HCT116 (cell line): Measurements from ENCODE around the gene IGSF23. TPM values are rescaled to one million over a fixed set of nuclear protein-coding genes. Genes with fewer than 3 reads are reported as not detected.

Source experiments
- ATAC-seq: fragments of 200-7000 bp; cut with Tn5 transposase; 2 replicates; pipeline ENCODE4 v1.9.1; 2020; ENCODE audit warnings: mild to moderate bottlenecking, moderate library complexity
- BruUV-seq: library from RNA; stranded (reverse); fragments of 400-500 nt; replicated peaks from 2 replicates; lab custom pipeline; 2021; lab: Mats Ljungman, UMichigan
- CTCF ChIA-PET: fragments of 300-600 bp; sonication (Branson Sonifier 250); formaldehyde crosslinking; loops from one replicate; lab custom pipeline; 2021; ENCODE audit warnings: antibody characterized with exemption; lab: Charles Lee
- POLR2A ChIA-PET: fragments of 300-600, 350-600 bp; sonication (Branson Sonifier 250); formaldehyde crosslinking; loops from one replicate; lab custom pipeline; 2021; ENCODE audit warnings: antibody characterized with exemption; lab: Charles Lee
- RAD21 ChIA-PET, 2 experiments: fragments of 300-600 bp; sonication (Branson Sonifier 250); formaldehyde crosslinking; loops; one replicate each; lab custom pipeline; 2023; ENCODE audit warnings: low total read pairs in 2 of 2; ENCODE audit not compliant: uncharacterized antibody in 2 of 2, unreplicated experiment in 2 of 2, low non-redundant PET in 1 of 2; lab: Charles Lee
- DNase-seq: peaks from one replicate; pipeline ENCODE4 v3.0.0-alpha.2; 2010; ENCODE audit warnings: low read depth, low spot score
- H2AFZ ChIP-seq: fragments of 200-600 bp; shearing (Covaris generic), sonication (generic); 2 replicates; pipeline ENCODE4 v1.6.1; 2017; ENCODE audit warnings: low read depth, mixed run types, mixed read lengths, antibody characterized with exemption, low read length; ENCODE audit not compliant: poor library complexity, severe bottlenecking
- H3K27ac ChIP-seq: 2 replicates; pipeline ENCODE4 v1.5.1; 2012; ENCODE audit warnings: low read depth, low read length
- H3K27me3 ChIP-seq: fragments of 200-600 bp; sonication (generic); 2 replicates; pipeline ENCODE4 v1.6.1; 2016; ENCODE audit warnings: mixed run types, low read length, mixed read lengths; ENCODE audit not compliant: insufficient read depth
- H3K36me3 ChIP-seq, 2 experiments: fragments of 200-500 bp in 1 of 2; fragments of 200-600 bp in 1 of 2; sonication (Bioruptor generic) in 1 of 2; sonication (generic) in 1 of 2; 2 replicates each; pipeline versions ENCODE4 v1.5.1 to v1.6.1; 2014 to 2016; ENCODE audit warnings: low read length in 2 of 2, inconsistent platforms in 1 of 2, mixed read lengths in 1 of 2, mixed run types in 1 of 2; ENCODE audit not compliant: insufficient read depth in 2 of 2, control insufficient read depth in 1 of 2
- H3K4me1 ChIP-seq, 2 experiments: fragments of 200-600 bp in 1 of 2; sonication (generic) in 1 of 2; 2 replicates each; pipeline versions ENCODE4 v1.5.1 to v1.6.1; 2012 to 2017; ENCODE audit warnings: low read length in 2 of 2, inconsistent platforms in 1 of 2, mild to moderate bottlenecking in 1 of 2, mixed read lengths in 1 of 2, mixed run types in 1 of 2, moderate library complexity in 1 of 2; ENCODE audit not compliant: insufficient read depth in 2 of 2, control insufficient read depth in 1 of 2
- H3K4me2 ChIP-seq: fragments of 200-600 bp; sonication (generic); 2 replicates; pipeline ENCODE4 v1.6.1; 2017; ENCODE audit warnings: mixed run types, low read length, mixed read lengths
- H3K4me3 ChIP-seq, 2 experiments: fragments of 200-600 bp in 1 of 2; sonication (generic) in 1 of 2; replicated peaks in 1 of 2; 2 replicates each; pipeline ENCODE4 v1.5.1; 2011 to 2016; ENCODE audit warnings: low read length in 2 of 2, control low read depth in 1 of 2, low read depth in 1 of 2, mild to moderate bottlenecking in 1 of 2, mixed read lengths in 1 of 2, mixed run types in 1 of 2
- H3K79me2 ChIP-seq: fragments of 200-600 bp; sonication (generic); 2 replicates; pipeline ENCODE4 v1.6.1; 2017; ENCODE audit warnings: mild to moderate bottlenecking, mixed run types, low read length, moderate library complexity, mixed read lengths; ENCODE audit not compliant: insufficient read depth
- H3K9ac ChIP-seq: fragments of 200-600 bp; sonication (generic); 2 replicates; pipeline ENCODE4 v1.6.1; 2016; ENCODE audit warnings: low read length, mixed read lengths
- H3K9me2 ChIP-seq: fragments of 200-600 bp; sonication (generic), shearing (Covaris generic); 2 replicates; pipeline ENCODE4 v1.6.1; 2017; ENCODE audit warnings: mixed run types, mild to moderate bottlenecking, moderate library complexity; ENCODE audit not compliant: insufficient read depth
- H3K9me3 ChIP-seq, 2 experiments: fragments of 200-500 bp in 1 of 2; fragments of 200-600 bp in 1 of 2; sonication (Bioruptor generic) in 1 of 2; sonication (generic) in 1 of 2; 2 replicates each; pipeline ENCODE4 v1.6.1; 2014 to 2017; ENCODE audit warnings: low read length in 2 of 2, mixed read lengths in 2 of 2, inconsistent platforms in 1 of 2, low read depth in 1 of 2, mild to moderate bottlenecking in 1 of 2, mixed run types in 1 of 2, moderate library complexity in 1 of 2; ENCODE audit not compliant: control insufficient read depth in 1 of 2, insufficient read depth in 1 of 2
- H4K20me1 ChIP-seq: fragments of 200-600 bp; sonication (generic), shearing (Covaris generic); 2 replicates; pipeline ENCODE4 v1.6.1; 2017; ENCODE audit warnings: mixed run types, mild to moderate bottlenecking, moderate library complexity; ENCODE audit not compliant: insufficient read depth
- CBX3 ChIP-seq: IDR thresholded peaks from 2 replicates; pipeline ENCODE4 v1.6.1; 2012; ENCODE audit warnings: low read depth
- EGR1 ChIP-seq: IDR thresholded peaks from 2 replicates; pipeline ENCODE4 v1.6.1; 2012; ENCODE audit warnings: low read depth
- ELF1 ChIP-seq: IDR thresholded peaks from 2 replicates; pipeline ENCODE4 v1.6.1; 2012; ENCODE audit warnings: low read depth, borderline replicate concordance
- EZH2phosphoT487 ChIP-seq: fragments of 200-600 bp; IDR thresholded peaks from 2 replicates; pipeline ENCODE4 v1.6.1; 2018; ENCODE audit warnings: antibody characterized with exemption, borderline replicate concordance
- FOSL1 ChIP-seq: IDR thresholded peaks from 2 replicates; pipeline ENCODE4 v1.6.1; 2012; ENCODE audit warnings: low read depth
- POLR2A ChIP-seq: IDR thresholded peaks from 2 replicates; pipeline ENCODE4 v1.7.0; 2011; ENCODE audit warnings: borderline replicate concordance; ENCODE audit not compliant: insufficient read depth, insufficient read length; ENCODE audit errors: extremely low read depth
- POLR2AphosphoS5 ChIP-seq: IDR thresholded peaks from 2 replicates; pipeline ENCODE4 v1.6.1; 2011; ENCODE audit warnings: mild to moderate bottlenecking, low read depth, low read length, moderate library complexity
- SIN3A ChIP-seq: IDR thresholded peaks from 2 replicates; pipeline ENCODE4 v1.6.1; 2012; ENCODE audit warnings: low read depth
- SP1 ChIP-seq: IDR thresholded peaks from 2 replicates; pipeline ENCODE4 v1.6.1; 2012; ENCODE audit warnings: low read depth
- SRF ChIP-seq: IDR thresholded peaks from 2 replicates; pipeline ENCODE4 v1.6.1; 2012; ENCODE audit warnings: low read depth
- TCF7L2 ChIP-seq: IDR thresholded peaks from 2 replicates; pipeline ENCODE4 v1.7.0; 2011; ENCODE audit warnings: borderline replicate concordance, inconsistent platforms; ENCODE audit not compliant: insufficient read depth, insufficient read length; ENCODE audit errors: extremely low read depth
- intact Hi-C: fragments of 100-400 bp; cut with micrococcal nuclease; formaldehyde crosslinking; loops from 2 replicates; pipeline ENCODE4 v1.10.0; 2022
- total RNA-seq: library from RNA; stranded (reverse); gene quantifications from one replicate; pipeline ENCODE4 v1.2.1, GENCODE V29; 2021; ENCODE audit not compliant: unreplicated experiment
- TF ChIP-seq, protein P1 (sequence below): IDR thresholded peaks from 2 replicates; pipeline ENCODE4 v1.6.1; 2012
- TF ChIP-seq, protein P2 (sequence below): IDR thresholded peaks from 2 replicates; pipeline ENCODE4 v1.6.1; 2012; ENCODE audit warnings: low read depth

IGSF23 gene
- total RNA-seq, 1 experiment from 2014 or later: not detected

DNA sequence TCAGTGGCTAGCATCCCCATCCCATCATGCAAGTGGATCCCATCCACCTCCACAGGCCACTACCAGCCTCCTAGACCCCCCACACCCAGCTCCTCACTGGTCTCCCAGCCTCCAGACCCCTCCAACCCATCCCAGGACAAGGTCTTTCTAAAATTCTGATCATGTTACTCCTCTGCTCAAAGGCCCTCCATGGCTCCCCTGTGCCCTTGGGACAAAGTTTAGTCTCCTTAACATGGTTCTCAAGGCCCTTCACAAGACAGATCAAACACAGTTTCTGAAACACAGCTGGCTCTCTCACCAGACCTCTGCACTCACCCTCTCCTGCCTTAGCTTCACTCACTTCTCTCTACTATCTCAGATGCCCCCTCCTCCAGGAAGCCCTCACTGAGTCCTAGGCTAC lies 67.2 kb downstream of the IGSF23 start:
- H3K9me3 ChIP-seq: no peaks in the 10 kb centered on the region
- peaks cover 49 to 67% of the 10 kb centered on the region in 2 experiments for H3K4me1 ChIP-seq
- no peak for TF ChIP-seq TCF7L2
- no peak for TF ChIP-seq FOSL1
- TF ChIP-seq, protein P1, sequence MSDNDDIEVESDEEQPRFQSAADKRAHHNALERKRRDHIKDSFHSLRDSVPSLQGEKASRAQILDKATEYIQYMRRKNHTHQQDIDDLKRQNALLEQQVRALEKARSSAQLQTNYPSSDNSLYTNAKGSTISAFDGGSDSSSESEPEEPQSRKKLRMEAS: no peak
- no peak for TF ChIP-seq SRF
- TF ChIP-seq EGR1: no peak
- TF ChIP-seq POLR2A: no peak
- no peak for TF ChIP-seq CBX3
- no peak for TF ChIP-seq SIN3A
- no peak for TF ChIP-seq POLR2AphosphoS5
- no peak for TF ChIP-seq SP1
- TF ChIP-seq, protein P2, sequence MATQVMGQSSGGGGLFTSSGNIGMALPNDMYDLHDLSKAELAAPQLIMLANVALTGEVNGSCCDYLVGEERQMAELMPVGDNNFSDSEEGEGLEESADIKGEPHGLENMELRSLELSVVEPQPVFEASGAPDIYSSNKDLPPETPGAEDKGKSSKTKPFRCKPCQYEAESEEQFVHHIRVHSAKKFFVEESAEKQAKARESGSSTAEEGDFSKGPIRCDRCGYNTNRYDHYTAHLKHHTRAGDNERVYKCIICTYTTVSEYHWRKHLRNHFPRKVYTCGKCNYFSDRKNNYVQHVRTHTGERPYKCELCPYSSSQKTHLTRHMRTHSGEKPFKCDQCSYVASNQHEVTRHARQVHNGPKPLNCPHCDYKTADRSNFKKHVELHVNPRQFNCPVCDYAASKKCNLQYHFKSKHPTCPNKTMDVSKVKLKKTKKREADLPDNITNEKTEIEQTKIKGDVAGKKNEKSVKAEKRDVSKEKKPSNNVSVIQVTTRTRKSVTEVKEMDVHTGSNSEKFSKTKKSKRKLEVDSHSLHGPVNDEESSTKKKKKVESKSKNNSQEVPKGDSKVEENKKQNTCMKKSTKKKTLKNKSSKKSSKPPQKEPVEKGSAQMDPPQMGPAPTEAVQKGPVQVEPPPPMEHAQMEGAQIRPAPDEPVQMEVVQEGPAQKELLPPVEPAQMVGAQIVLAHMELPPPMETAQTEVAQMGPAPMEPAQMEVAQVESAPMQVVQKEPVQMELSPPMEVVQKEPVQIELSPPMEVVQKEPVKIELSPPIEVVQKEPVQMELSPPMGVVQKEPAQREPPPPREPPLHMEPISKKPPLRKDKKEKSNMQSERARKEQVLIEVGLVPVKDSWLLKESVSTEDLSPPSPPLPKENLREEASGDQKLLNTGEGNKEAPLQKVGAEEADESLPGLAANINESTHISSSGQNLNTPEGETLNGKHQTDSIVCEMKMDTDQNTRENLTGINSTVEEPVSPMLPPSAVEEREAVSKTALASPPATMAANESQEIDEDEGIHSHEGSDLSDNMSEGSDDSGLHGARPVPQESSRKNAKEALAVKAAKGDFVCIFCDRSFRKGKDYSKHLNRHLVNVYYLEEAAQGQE: no peak
- no peak for TF ChIP-seq ELF1
- TF ChIP-seq EZH2phosphoT487: no peak
- no peak for ATAC-seq
- H3K27ac ChIP-seq: no peak overlapping the region
- no peaks in the 10 kb centered on the region for H3K79me2 ChIP-seq
- H3K27me3 ChIP-seq: no peaks in the 10 kb centered on the region
- H3K4me3 ChIP-seq: no peak overlapping the region
- ChIA-PET POLR2A (no interaction called here), RAD21 (no interaction called here), CTCF (interaction anchor here (1.0 kb wide), 1 partner anchor 110 kb away, joined by 3 read pairs; no protein-coding TSS in a partner anchor)
- no peak overlapping the region for H2AFZ ChIP-seq
- BruUV-seq: no TSS peak
- H3K4me2 ChIP-seq: no peak overlapping the region
- no peaks in the 10 kb centered on the region for H4K20me1 ChIP-seq
- no peaks in the 10 kb centered on the region for H3K9me2 ChIP-seq
- H3K9ac ChIP-seq: no peak overlapping the region
- DNase-seq: no peak
- no peaks in the 10 kb centered on the region for H3K36me3 ChIP-seq
- intact Hi-C loops: loop anchor here (10.0 kb wide), 1 partner anchor 164 kb away; the partner anchor contains the start of gene NECTIN2
